Uterus (tissue), 2 donors: ENCODE measurements around the gene COL27A1.

Source experiments
- CTCF ChIP-seq, 4 experiments: fragments of 200-600 bp in 2 of 4; fragments of 450-650 bp in 2 of 4; sonication (generic) in 2 of 4; IDR thresholded peaks; one replicate each; pipeline ENCODE4 v1.5.1; 2016 to 2019; ENCODE audit warnings: antibody characterized with exemption in 4 of 4, mild to moderate bottlenecking in 2 of 4, moderate library complexity in 1 of 4
- POLR2A ChIP-seq, 2 donors: fragments of 450-650 bp; IDR thresholded peaks; one replicate each; pipeline ENCODE4 v1.6.1; 2016; ENCODE audit warnings: antibody characterized with exemption in 2 of 2, mild to moderate bottlenecking in 1 of 2, moderate library complexity in 1 of 2

GRCh38 chr9:114218264-114219120, 63.2 kb downstream of the COL27A1 start:
- no peak for TF ChIP-seq CTCF (IDR thresholded peaks at IDR 0.05)
- TF ChIP-seq POLR2A (IDR thresholded peaks at IDR 0.05), result no peak
